A204.1 (cell line): ENCODE data around the gene PABPC1L2B.
"Not testable (repeated sequence)": the region's sequence is repeated elsewhere in the genome, so short reads cannot be mapped to it uniquely, and the experiment has no call there.

ENCODE experiments used
- FAIRE-seq: peaks from 2 replicates; lab custom pipeline; 2012; peaks lifted over from hg19 to GRCh38; lab: Jason Lieb, UNC

PABPC1L2B gene

DNA sequence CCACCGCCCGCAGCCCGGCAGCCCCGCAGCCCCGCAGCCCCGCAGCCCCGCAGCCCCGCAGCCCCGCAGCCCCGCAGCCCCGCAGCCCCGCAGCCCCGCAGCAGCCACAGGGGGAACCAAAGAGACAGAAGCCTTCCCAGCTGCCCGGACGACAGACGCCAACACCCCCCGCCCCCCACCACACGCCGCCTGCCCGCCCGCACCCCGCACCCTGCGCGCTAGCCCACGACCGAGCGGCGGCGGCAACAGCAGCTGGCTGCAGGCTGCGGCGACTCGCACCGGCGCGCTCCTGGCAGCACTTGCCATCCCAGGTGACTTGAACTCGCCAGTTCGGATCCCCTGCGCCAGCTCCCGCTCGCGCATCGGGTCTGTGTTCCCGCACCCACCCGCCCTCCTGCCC, at the start of gene PABPC1L2B:
Gene PABPC1L2B, plus strand, starts transcription at position 207 of the 400 bp plus-strand sequence. CDS start 704 bp downstream, outside the sequence.
- FAIRE-seq, result not testable (repeated sequence)

GRCh38 chrX:72959971-72960370, 42.8 kb upstream of the PABPC1L2B start:
- FAIRE-seq, result not testable (repeated sequence)

DNA sequence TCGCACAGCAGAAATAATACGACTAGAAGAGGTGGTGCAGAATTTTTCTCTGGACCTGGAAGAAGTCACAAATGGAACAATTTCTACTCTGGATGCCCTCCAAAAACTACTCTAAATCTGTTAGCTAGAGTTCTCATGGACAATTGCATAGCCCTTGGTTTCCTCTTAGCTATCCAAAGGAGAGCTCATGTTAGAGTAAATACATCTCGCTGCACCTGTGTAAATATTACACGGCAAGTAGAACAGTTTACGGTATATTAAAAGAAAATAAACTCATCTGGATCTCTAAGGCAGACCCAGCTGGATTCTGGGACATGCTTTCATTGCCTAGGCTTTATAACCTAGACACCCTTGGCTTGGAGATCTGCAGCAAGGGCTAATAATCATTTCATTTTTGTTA, 30.9 kb upstream of the PABPC1L2B start:
- FAIRE-seq, result not testable (repeated sequence)

DNA sequence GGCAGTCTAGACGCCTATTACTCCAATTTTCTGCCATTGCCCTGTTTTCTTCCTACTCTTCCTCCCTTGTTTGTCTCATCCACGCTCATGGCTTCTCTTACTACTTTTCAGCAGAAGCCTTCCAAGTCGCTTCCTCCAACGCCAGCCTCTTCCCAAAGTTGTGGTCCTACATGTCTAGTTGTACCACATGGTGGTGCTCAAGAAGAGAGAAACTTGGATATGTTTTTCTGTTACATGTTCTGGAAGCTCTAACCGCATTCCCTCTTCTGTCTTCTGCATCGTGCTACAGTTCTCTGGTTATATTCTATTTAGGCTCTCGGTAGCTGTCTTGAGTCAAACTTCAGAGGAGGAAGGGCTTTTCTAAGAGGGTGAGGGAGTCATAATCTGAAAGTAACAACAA, 27.9 kb upstream of the PABPC1L2B start:
- FAIRE-seq, result not testable (repeated sequence)

- not testable (repeated sequence) for FAIRE-seq
Observed at GRCh38 chrX:72980894-72981469, 21.8 kb upstream of the PABPC1L2B start.

DNA sequence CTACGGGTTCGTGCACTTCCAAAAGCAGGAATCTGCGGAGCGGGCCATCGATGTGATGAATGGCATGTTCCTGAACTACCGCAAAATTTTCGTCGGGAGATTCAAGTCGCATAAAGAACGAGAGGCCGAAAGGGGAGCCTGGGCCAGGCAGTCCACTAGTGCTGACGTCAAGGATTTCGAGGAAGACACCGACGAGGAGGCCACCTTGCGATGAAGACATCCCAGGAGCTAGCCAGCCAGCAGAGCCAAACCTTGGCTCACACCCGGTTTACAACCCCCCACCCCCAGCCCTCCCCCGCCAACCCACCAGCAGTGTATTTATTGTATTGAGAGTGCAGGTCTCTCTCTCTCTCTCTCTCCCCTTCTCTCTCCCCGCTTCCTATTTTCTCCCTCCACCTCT, 1.3 kb downstream of the PABPC1L2B start:
- FAIRE-seq, result not testable (repeated sequence)

DNA sequence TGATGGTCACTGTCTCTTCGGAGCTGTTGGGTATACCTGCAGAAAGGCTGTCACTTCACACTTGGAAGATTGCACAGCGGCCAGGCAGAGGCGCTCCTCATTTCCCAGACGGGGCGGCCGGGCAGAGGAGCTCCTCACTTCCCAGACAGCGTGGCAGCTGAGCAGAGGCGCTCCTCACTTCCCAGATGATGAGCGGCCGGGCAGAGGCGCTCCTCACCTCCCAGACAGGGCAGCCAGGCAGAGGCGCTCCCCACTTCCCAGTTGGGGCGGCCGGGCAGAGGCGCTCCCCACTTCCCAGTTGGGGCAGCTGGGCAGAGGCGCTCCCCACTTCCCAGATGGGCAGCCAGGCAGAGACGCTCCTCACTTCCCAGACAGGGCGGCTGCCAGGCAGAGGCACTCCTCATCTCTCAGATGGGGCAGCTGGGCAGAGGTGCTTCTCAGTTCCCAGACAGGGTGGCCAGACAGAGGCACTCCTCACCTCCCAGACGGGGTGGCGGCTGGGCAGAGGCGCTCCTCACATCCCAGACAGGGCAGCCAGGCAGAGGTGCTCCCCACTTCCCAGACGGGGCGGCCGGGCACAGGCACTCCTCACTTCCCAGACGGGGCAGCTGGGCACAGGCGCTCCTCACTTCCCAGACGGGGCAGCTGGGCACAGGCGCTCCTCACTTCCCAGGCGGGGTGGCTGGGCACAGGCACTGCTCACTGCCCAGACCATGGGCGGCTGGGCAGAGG, 18.8 kb downstream of the PABPC1L2B start:
- FAIRE-seq, result no peak

GRCh38 chrX:73022093-73022445, 19.3 kb downstream of the PABPC1L2B start:
- FAIRE-seq, result not testable (repeated sequence)

DNA sequence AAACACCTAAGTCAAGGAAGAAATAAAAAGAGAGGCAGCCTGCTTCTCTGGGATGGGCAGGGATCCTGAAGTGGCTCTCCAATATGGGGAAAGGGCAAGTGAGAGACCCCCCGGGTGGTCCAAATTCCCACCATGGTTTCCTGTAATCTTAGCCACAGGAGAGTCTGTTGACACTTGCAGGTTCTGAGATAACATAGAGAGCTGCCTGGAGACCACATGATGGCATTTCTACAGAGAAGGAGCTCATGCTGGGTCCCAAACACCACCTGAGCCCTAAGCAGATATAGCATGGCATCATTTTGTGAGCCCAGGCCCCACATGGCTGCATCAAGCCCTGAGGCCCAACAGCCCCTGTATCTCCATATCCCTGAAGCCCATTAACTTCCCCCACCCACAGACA, 26.1 kb downstream of the PABPC1L2B start:
- FAIRE-seq, result no peak
